KBM-7 (cell line): Measurements from ENCODE around the gene MAP3K14.
"Not testable (repeated sequence)": the region's sequence is repeated elsewhere in the genome, so short reads cannot be mapped to it uniquely, and the experiment has no call there.

Experiments used
- DNase-seq: peaks from one replicate; pipeline ENCODE4 v3.0.0-alpha.2; 2015
- in situ Hi-C: fragments of 300-500 bp; cut with MboI; formaldehyde crosslinking; loops from 2 replicates; pipeline ENCODE4 v1.14.3; 2020; ENCODE audit warnings: low sequenced_read_pairs, low pct_unique_long_range_greater_than_20kb, mixed read lengths

The MAP3K14 gene

GRCh38 chr17:45316434-45317110, at the start of gene MAP3K14:
Gene MAP3K14 (minus strand): TSS chr17:45317020. CDS start chr17:45290745, 26,275 bp downstream.
- DNase-seq = peak; percentile 79
- in situ Hi-C loops = no loop called here

DNA sequence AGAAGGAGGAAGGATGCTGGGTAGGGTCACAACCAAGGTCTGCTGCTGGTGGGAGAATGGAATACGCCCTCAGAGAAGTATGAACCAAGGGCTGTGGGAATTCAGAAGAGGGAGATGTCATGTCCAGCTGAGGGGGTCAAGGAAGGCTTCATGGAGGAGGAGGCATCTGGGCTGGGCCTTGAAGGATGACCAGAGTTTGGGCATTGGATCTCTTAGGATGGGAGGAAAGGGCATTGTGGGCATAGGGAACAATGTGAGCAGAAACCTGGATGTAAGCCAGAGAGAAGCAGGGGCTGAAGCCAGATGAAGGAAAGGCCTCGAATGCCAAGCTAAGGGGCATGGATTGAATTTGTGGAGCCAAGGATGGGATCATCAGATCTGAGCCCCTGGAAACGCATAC, 49.2 kb upstream of the MAP3K14 start:
- in situ Hi-C loops = no loop called here
- no peak for DNase-seq

- in situ Hi-C loops = no loop called here
- peak; percentile 33 for DNase-seq
Measured at GRCh38 chr17:45364531-45365390, 47.9 kb upstream of the MAP3K14 start.

GRCh38 chr17:45363498-45363897, 46.7 kb upstream of the MAP3K14 start:
- no peak for DNase-seq
- in situ Hi-C loops = no loop called here

GRCh38 chr17:45361976-45362375, 45.2 kb upstream of the MAP3K14 start:
- in situ Hi-C loops = no loop called here
- no peak for DNase-seq

DNA sequence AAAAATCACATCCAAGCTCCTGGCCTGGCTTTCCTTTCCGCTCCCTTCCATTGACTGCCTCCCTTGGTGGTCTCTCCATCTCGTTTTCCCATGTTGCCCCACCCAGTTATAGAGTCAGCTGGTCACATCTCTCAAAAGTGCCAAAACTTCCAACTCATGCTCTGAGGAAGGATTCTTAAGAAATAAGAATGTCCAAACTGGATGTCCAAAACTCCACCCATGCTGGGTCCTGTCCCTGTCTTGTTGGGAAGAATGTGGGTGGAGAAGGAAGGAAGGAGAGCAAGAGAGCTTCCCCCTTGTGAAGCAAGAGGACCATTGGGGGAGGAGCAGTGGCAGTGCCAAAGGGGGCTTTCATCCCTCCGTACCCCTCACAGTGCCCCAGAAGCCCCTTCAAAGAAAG, 44.6 kb upstream of the MAP3K14 start:
- in situ Hi-C loops = no loop called here
- DNase-seq = no peak

DNA sequence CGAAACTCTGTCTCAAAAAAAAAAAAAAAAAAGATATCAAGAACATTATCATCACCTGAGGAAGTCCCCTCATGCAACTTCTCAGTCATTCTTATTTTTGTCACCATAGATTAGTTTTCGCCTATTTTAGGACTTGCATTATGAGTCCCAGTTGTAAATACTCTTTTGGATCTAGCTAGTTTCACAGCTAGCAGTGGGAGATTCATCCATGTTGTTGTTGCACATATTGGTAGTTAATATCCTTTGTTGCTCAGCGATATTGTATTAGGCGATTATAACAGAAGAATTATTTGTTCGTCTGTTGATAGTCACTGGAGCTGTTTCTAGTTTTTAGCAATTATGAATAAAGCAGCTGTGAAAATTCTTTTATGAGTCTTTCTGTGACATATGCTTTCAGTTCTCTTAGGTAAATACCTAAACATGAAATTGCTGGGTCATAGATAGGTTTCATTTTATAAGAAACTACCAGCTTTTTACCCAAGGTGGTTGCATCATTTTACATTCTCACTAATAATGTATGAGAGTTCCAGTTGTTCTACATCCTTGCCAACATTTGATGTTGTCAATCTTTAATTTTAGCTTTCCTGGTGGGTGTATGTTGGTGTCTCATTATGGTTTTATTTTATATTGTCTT, 40.7 kb upstream of the MAP3K14 start:
- no peak for DNase-seq
- in situ Hi-C loops = no loop called here

DNA sequence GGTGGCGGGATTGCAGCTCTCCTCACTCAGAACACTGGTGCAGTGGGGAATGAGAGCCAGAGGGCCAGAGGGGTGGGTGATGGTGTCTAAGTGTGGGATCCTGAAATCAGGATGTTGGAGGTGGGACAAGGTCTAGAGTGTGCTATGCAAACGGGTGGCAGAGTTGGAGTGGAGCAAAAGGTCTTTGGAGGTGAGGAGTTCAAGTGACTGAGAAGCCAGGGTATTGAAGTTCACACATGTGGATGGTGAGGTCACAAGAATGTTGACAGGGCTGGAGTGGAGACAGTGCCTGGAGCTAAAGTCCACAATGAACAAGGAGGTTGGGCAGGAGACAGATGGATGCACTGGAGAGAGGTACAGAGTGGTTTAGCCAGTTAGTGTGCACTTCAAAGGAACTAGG, 38.3 kb upstream of the MAP3K14 start:
- in situ Hi-C loops = no loop called here
- no peak for DNase-seq

- in situ Hi-C loops = no loop called here
- DNase-seq = peak; percentile 49
Measured at GRCh38 chr17:45353043-45353442, 36.2 kb upstream of the MAP3K14 start.

GRCh38 chr17:45351831-45352230, 35.0 kb upstream of the MAP3K14 start:
- in situ Hi-C loops = no loop called here
- DNase-seq = no peak

GRCh38 chr17:45347444-45347843, 30.6 kb upstream of the MAP3K14 start:
- DNase-seq = no peak
- in situ Hi-C loops = no loop called here

GRCh38 chr17:45346216-45347015, 29.6 kb upstream of the MAP3K14 start:
- DNase-seq = no peak
- in situ Hi-C loops = no loop called here

DNA sequence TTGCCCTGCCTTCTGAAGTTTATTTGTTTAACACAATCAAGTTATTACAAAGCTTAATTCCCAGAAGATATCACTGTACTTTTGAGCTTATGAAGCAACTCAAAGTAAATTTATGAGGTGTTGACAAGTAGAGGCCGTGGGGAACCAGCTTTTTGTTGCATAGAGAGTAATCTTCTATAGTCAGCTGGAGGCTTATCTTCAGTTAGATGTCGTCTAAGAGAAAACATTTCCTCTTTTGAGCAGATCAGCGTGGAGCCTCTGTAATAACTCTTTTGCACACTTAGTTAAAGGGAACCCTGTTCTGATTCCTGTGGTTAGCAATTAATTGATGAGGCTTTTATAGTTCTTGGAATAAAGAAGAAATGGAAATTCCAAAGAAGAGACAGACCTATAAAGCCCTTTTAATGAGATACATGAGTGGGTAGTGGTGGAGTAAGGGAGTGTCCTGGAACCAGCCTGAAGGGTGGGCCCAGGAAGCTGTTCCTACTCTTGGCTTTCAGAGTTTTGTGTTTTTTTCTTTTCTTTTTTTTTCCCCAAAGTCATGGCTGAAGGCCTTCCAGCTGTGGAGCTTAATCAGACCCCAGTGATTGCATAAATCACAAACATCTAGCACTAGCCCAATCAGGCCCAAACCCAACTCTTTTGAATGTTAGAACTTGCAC, 28.9 kb upstream of the MAP3K14 start:
- peak; percentile 88 for DNase-seq

DNA sequence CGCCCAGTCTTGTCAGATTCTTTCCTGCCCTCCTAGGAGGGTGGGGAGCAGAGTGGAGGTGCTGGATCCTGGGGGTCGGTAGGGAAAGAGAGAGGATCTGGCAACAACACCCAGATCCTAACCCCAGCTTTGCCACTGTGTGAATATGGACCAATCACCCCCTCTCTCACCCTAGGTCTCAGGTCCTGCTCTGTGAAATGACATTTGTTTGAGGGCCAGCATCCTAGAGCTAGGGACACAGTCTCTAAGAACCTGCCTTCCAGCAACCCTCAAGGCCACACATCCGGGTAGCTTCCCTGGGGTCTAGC, 28.4 kb upstream of the MAP3K14 start:
- DNase-seq = no peak
- in situ Hi-C loops = no loop called here

More for the DNA sequence above, 28.9 kb upstream of the MAP3K14 start:
- in situ Hi-C loops = no loop called here

DNA sequence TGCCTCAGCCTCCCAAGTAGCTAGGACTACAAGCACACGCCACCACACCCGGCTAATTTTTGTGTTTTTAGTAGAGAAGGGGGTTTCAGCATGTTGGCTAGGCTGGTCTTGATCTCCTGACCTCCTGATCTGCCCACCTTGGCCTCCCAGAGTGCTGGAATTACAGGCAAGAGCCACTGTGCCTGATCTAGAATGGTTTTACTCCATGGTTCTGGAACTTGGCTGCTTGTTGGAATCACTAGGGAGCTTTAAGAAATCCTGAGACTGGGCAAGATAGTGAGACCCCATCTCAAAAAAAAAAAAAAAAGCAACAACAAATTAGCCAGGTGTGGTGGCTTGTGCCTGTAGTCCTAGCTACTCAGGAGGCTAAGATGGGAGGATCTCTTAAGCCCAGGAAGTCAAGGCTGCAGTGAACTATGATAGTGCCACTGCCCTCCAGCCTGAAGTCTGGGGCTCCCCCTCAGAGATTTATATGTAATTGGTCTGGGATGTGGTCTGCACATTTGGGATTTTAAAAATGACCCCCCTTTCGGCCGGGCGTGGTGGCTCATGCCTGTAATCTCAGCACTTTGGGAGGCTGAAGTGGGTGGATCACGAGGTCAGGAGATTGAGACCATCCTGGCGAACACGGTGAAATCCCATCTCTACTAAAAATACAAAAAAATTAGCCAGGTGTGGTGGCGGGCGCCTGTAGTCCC, 27.3 kb upstream of the MAP3K14 start:
- DNase-seq, in situ Hi-C loops: not testable (repeated sequence)

DNA sequence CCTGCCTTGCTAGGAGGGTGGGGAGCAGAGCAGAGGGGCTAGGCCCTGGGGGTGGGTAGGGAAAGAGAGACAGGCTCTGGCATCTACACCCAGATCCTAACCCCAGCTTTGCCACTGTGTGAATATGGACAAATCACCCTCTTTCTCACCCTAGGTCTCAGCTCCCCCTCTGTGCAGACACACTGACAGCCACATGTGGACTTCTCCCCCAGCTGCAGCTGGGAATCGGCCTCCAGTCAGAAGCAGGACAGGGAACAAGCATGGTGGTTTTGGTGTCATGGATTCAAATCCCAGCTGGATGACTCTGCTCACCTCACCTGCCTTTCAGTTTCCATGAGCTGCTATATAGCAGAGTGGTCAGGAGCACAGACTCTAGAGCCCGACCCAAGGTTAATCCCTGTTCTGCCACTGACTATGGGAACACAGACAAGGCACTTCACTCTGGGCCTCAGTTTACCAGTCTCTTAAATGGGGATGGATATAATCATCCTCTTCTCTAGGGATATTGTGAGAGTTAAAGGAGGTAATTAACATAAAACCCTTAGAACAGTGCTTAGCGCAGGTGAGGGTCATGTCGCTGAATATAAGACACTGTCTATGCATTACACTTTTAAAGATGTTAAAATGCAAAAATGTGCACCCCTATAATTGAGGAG, 26.2 kb upstream of the MAP3K14 start:
- in situ Hi-C loops = no loop called here
- no peak for DNase-seq

GRCh38 chr17:45342306-45342705, 25.5 kb upstream of the MAP3K14 start:
- in situ Hi-C loops = no loop called here
- no peak for DNase-seq
